Testis (tissue), 2 donors: ENCODE data around the gene ATXN7.

Source experiments
- CTCF ChIP-seq, 3 experiments: fragments of 450-650 bp in 2 of 3; fragments of 200-600 bp in 1 of 3; sonication (generic) in 1 of 3; IDR thresholded peaks; one replicate each; pipeline ENCODE4 v1.5.1; 2016 to 2019; ENCODE audit warnings: antibody characterized with exemption in 3 of 3, mild to moderate bottlenecking in 2 of 3, moderate library complexity in 1 of 3
- POLR2A ChIP-seq: fragments of 450-650 bp; IDR thresholded peaks from one replicate; pipeline ENCODE4 v1.6.1; 2017; ENCODE audit warnings: antibody characterized with exemption, mild to moderate bottlenecking, moderate library complexity

GRCh38 chr3:63872135-63872924 is 8.7 kb downstream of the ATXN7 start:
- TF ChIP-seq CTCF (IDR thresholded peaks at IDR 0.05) (no peak), POLR2A (no peak)
